ENCODE measurements around the gene LILRB5. TPM values are rescaled to one million over a fixed set of nuclear protein-coding genes. Genes with fewer than 3 reads are reported as not detected.

Gene LILRB5
- polyA plus RNA-seq, 3 donors, result 1.3 to 1.5 (median 1.4) TPM

Other genes starting within 250 kb of the LILRB5 start
- gene VSTM1, start 193.4 kb downstream of the LILRB5 start, polyA plus RNA-seq (ENCODE audit: insufficient read length in 3 of 3), result under 1 TPM in 2 of 3 donors, not detected in 1; 0.23 to 0.42 TPM
- gene TARM1, start 175.9 kb downstream of the LILRB5 start, polyA plus RNA-seq (ENCODE audit: insufficient read length in 3 of 3), result not detected
- gene OSCAR, start 156.5 kb downstream of the LILRB5 start, polyA plus RNA-seq (ENCODE audit: insufficient read length in 3 of 3), result under 1 TPM; 0.11 to 0.20 (median 0.18) TPM
- gene NDUFA3, start 154.4 kb downstream of the LILRB5 start, polyA plus RNA-seq (ENCODE audit: insufficient read length in 3 of 3), result 100 to 1,000 TPM in 1 of 3 donors, 10 to 100 TPM in 2; 87.3 to 113 (median 96.6) TPM
- 10 to 100 TPM; 11.9 to 13.8 (median 12.3) TPM for gene TFPT, start 141.6 kb downstream of the LILRB5 start, polyA plus RNA-seq (ENCODE audit: insufficient read length in 3 of 3)
- gene PRPF31, start 141.5 kb downstream of the LILRB5 start, polyA plus RNA-seq (ENCODE audit: insufficient read length in 3 of 3), result 10 to 100 TPM; 70.4 to 75.2 (median 72.5) TPM
- 10 to 100 TPM; 64.7 to 74.7 (median 70.8) TPM for gene CNOT3, start 119.5 kb downstream of the LILRB5 start, polyA plus RNA-seq (ENCODE audit: insufficient read length in 3 of 3)
- gene LENG1, start 97.6 kb downstream of the LILRB5 start, polyA plus RNA-seq (ENCODE audit: insufficient read length in 3 of 3), result 1 to 10 TPM; 7.3 to 7.6 (median 7.6) TPM
- gene TMC4, start 84.1 kb downstream of the LILRB5 start, polyA plus RNA-seq (ENCODE audit: insufficient read length in 3 of 3), result 10 to 100 TPM; 23.0 to 33.2 (median 25.3) TPM
- gene MBOAT7, start 67.7 kb downstream of the LILRB5 start, polyA plus RNA-seq (ENCODE audit: insufficient read length in 3 of 3), result 10 to 100 TPM; 44.6 to 60.5 (median 54.0) TPM
- gene TSEN34, start 66.0 kb downstream of the LILRB5 start, polyA plus RNA-seq (ENCODE audit: insufficient read length in 3 of 3), result 10 to 100 TPM; 41.3 to 49.2 (median 42.1) TPM
- gene RPS9, start 56.4 kb downstream of the LILRB5 start, polyA plus RNA-seq (ENCODE audit: insufficient read length in 3 of 3), result 1,000 to 10,000 TPM; 1,272 to 1,378 (median 1,292) TPM
- 1 to 10 TPM in 1 of 3 donors, under 1 TPM in 2; 0.74 to 1.1 (median 1.00) TPM for gene LILRB3, start 34.3 kb downstream of the LILRB5 start, polyA plus RNA-seq (ENCODE audit: insufficient read length in 3 of 3)
- under 1 TPM; 0.37 to 0.42 (median 0.39) TPM for gene LILRA6, start 14.5 kb downstream of the LILRB5 start, polyA plus RNA-seq (ENCODE audit: insufficient read length in 3 of 3)
- gene LILRB2, start 23.8 kb upstream of the LILRB5 start, polyA plus RNA-seq (ENCODE audit: insufficient read length in 3 of 3), result 1 to 10 TPM in 2 of 3 donors, under 1 TPM in 1; 0.85 to 1.2 (median 1.1) TPM
- gene LILRA5, start 55.9 kb upstream of the LILRB5 start, polyA plus RNA-seq (ENCODE audit: insufficient read length in 3 of 3), result under 1 TPM; 0.23 to 0.62 (median 0.31) TPM
- gene LILRA4, start 81.9 kb upstream of the LILRB5 start, polyA plus RNA-seq (ENCODE audit: insufficient read length in 3 of 3), result under 1 TPM in 2 of 3 donors, not detected in 1; 0.14 to 0.29 TPM
- 1 to 10 TPM; 3.1 to 5.1 (median 3.7) TPM for gene LAIR1, start 107.7 kb upstream of the LILRB5 start, polyA plus RNA-seq (ENCODE audit: insufficient read length in 3 of 3)
- 1 to 10 TPM; 6.2 to 7.0 (median 6.9) TPM for gene TTYH1, start 158.2 kb upstream of the LILRB5 start, polyA plus RNA-seq (ENCODE audit: insufficient read length in 3 of 3)
- gene LENG8, start 191.9 kb upstream of the LILRB5 start, polyA plus RNA-seq (ENCODE audit: insufficient read length in 3 of 3), result 10 to 100 TPM; 67.0 to 96.9 (median 68.5) TPM
- 1 to 10 TPM; 1.2 to 2.2 (median 1.5) TPM for gene LENG9, start 206.5 kb upstream of the LILRB5 start, polyA plus RNA-seq (ENCODE audit: insufficient read length in 3 of 3)
- gene CDC42EP5, start 216.0 kb upstream of the LILRB5 start, polyA plus RNA-seq (ENCODE audit: insufficient read length in 3 of 3), result 10 to 100 TPM; 20.2 to 22.0 (median 21.7) TPM
- gene LAIR2, start 245.6 kb upstream of the LILRB5 start, polyA plus RNA-seq (ENCODE audit: insufficient read length in 3 of 3), result under 1 TPM in 1 of 3 donors, not detected in 2; 0.27 TPM